Neural cell (in vitro differentiated cells): Measurements from ENCODE around the gene REPS1.

Source experiments
- CTCF ChIP-seq: fragments of 450-650 bp; IDR thresholded peaks from 2 replicates; pipeline ENCODE4 v1.5.1; 2014; ENCODE audit warnings: antibody characterized with exemption, mild to moderate bottlenecking, moderate library complexity; ENCODE audit not compliant: poor library complexity, severe bottlenecking
- EP300 ChIP-seq: fragments of 450-650 bp; conservative IDR thresholded peaks from 2 replicates; pipeline ENCODE4 v1.6.1; 2014; ENCODE audit warnings: antibody characterized with exemption, mild to moderate bottlenecking, moderate library complexity; ENCODE audit not compliant: poor library complexity, severe bottlenecking
- POLR2AphosphoS5 ChIP-seq: IDR thresholded peaks from 2 replicates; pipeline ENCODE4 v1.6.1; 2012
- TAF1 ChIP-seq: IDR thresholded peaks from 2 replicates; pipeline ENCODE4 v1.6.1; 2012; ENCODE audit warnings: low read depth

- TF ChIP-seq EP300: no peak
- TF ChIP-seq CTCF: no peak
- no peak for TF ChIP-seq TAF1
- no peak for TF ChIP-seq POLR2AphosphoS5
Measured at GRCh38 chr6:138970856-138971425, 17.1 kb downstream of the REPS1 start.
